Measurements from ENCODE around the gene CADPS2.

The CADPS2 gene

GRCh38 chr7:122869260-122869659, 17.0 kb downstream of the CADPS2 start:
- no peak for TF ChIP-seq POU6F1 (CRISPR knock-in tag; IDR thresholded peaks at IDR 0.05; ENCODE audit: borderline replicate concordance, low read depth)
- ATAC-seq: no peak

- TF ChIP-seq SNAI2 (CRISPR knock-in tag; IDR thresholded peaks at IDR 0.05) (no peak), GLIS3 (CRISPR knock-in tag; IDR thresholded peaks at IDR 0.05) (no peak), CSRNP3 (CRISPR knock-in tag; IDR thresholded peaks at IDR 0.05) (no peak)
- no peak for ATAC-seq
Measured at GRCh38 chr7:122867471-122867980, 18.7 kb downstream of the CADPS2 start.

- ATAC-seq: no peak
Measured at GRCh38 chr7:122864838-122865237, 21.4 kb downstream of the CADPS2 start.

GRCh38 chr7:122864016-122864415, 22.2 kb downstream of the CADPS2 start:
- TF ChIP-seq SNAI2 (CRISPR knock-in tag; IDR thresholded peaks at IDR 0.05): no peak
- TF ChIP-seq OSR1 (CRISPR knock-in tag; IDR thresholded peaks at IDR 0.05): no peak
- no peak for TF ChIP-seq GLIS3 (CRISPR knock-in tag; IDR thresholded peaks at IDR 0.05)
- TF ChIP-seq ESRRG (CRISPR knock-in tag; IDR thresholded peaks at IDR 0.05): no peak
- TF ChIP-seq RARB (CRISPR knock-in tag; IDR thresholded peaks at IDR 0.05): no peak
- no peak for TF ChIP-seq CSDC2 (CRISPR knock-in tag; IDR thresholded peaks at IDR 0.05)
- TF ChIP-seq TOX (CRISPR knock-in tag; IDR thresholded peaks at IDR 0.05; ENCODE audit: borderline replicate concordance): no peak
- no peak for TF ChIP-seq ZNF70 (CRISPR knock-in tag; IDR thresholded peaks at IDR 0.05)
- no peak for TF ChIP-seq TSHZ2 (CRISPR knock-in tag; IDR thresholded peaks at IDR 0.05)
- no peak for TF ChIP-seq ZNF8 (CRISPR knock-in tag; IDR thresholded peaks at IDR 0.05)
- no peak for TF ChIP-seq CREB5 (CRISPR knock-in tag; IDR thresholded peaks at IDR 0.05; ENCODE audit: low read depth)
- TF ChIP-seq ZC3H10 (CRISPR knock-in tag; IDR thresholded peaks at IDR 0.05): no peak
- no peak for ATAC-seq

More at GRCh38 chr7:122864838-122865237, 21.4 kb downstream of the CADPS2 start:
- no peak for TF ChIP-seq SNAI2 (CRISPR knock-in tag; IDR thresholded peaks at IDR 0.05)
- TF ChIP-seq GLIS3 (CRISPR knock-in tag; IDR thresholded peaks at IDR 0.05): no peak
- no peak for TF ChIP-seq PPARA (CRISPR knock-in tag; IDR thresholded peaks at IDR 0.05; ENCODE audit: borderline replicate concordance)
- TF ChIP-seq POU6F1 (CRISPR knock-in tag; IDR thresholded peaks at IDR 0.05; ENCODE audit: borderline replicate concordance, low read depth): no peak

- TF ChIP-seq RARB (CRISPR knock-in tag; IDR thresholded peaks at IDR 0.05) (no peak), PPARA (CRISPR knock-in tag; IDR thresholded peaks at IDR 0.05; ENCODE audit: borderline replicate concordance) (no peak), ZNF565 (CRISPR knock-in tag; conservative IDR thresholded peaks at IDR 0.05; ENCODE audit: low read depth) (no peak), ZC3H10 (CRISPR knock-in tag; IDR thresholded peaks at IDR 0.05) (no peak), CREB5 (CRISPR knock-in tag; IDR thresholded peaks at IDR 0.05; ENCODE audit: low read depth) (no peak), ISL1 (CRISPR knock-in tag; IDR thresholded peaks at IDR 0.05) (no peak), BACH2 (CRISPR knock-in tag; IDR thresholded peaks at IDR 0.05; ENCODE audit: borderline replicate concordance) (no peak), ZNF8 (CRISPR knock-in tag; IDR thresholded peaks at IDR 0.05) (no peak), ZFP30 (CRISPR knock-in tag; IDR thresholded peaks at IDR 0.05) (no peak), CSRNP3 (CRISPR knock-in tag; IDR thresholded peaks at IDR 0.05) (no peak), ZFP3 (CRISPR knock-in tag; IDR thresholded peaks at IDR 0.05) (no peak), GLIS3 (CRISPR knock-in tag; IDR thresholded peaks at IDR 0.05) (no peak), TOX (CRISPR knock-in tag; IDR thresholded peaks at IDR 0.05; ENCODE audit: borderline replicate concordance) (no peak), ESRRG (CRISPR knock-in tag; IDR thresholded peaks at IDR 0.05) (no peak), OSR1 (CRISPR knock-in tag; IDR thresholded peaks at IDR 0.05) (no peak), CSDC2 (CRISPR knock-in tag; IDR thresholded peaks at IDR 0.05) (no peak), TCF4 (CRISPR knock-in tag; IDR thresholded peaks at IDR 0.05; ENCODE audit: borderline replicate concordance) (no peak)
- ATAC-seq: no peak
Measured at GRCh38 chr7:122858320-122858719, 27.9 kb downstream of the CADPS2 start.

Measured in SK-N-SH treated with all-trans-retinoic acid at 6 μM for 48 hours (cell line).